Kidney (tissue), 14 donors: ENCODE measurements around the gene UGT1A3. TPM values are rescaled to one million over a fixed set of nuclear protein-coding genes. Genes with fewer than 3 reads are reported as not detected.
"Not testable (repeated sequence)": the region's sequence is repeated elsewhere in the genome, so short reads cannot be mapped to it uniquely, and the experiment has no call there.

Source experiments
- DNase-seq, 5 donors: peaks; one replicate each; pipeline ENCODE4 v3.0.0-alpha.2; 2013 to 2020
- FAIRE-seq: peaks from 2 replicates; lab custom pipeline; 2012; peaks lifted over from hg19 to GRCh38; lab: Jason Lieb, UNC
- H3K27ac ChIP-seq, 2 donors: one replicate each; pipeline ENCODE4 v1.7.0; 2013; ENCODE audit warnings: low read depth in 2 of 2, low read length in 2 of 2, inconsistent platforms in 1 of 2
- H3K27me3 ChIP-seq: one replicate; pipeline ENCODE4 v1.7.1; 2013; ENCODE audit warnings: low read length, inconsistent platforms; ENCODE audit not compliant: control insufficient read depth, insufficient read depth
- H3K36me3 ChIP-seq, 3 donors: one replicate each; pipeline versions ENCODE4 v1.7.0 to v1.7.1; 2013; ENCODE audit warnings: low read length in 3 of 3, control low read depth in 1 of 3, inconsistent platforms in 1 of 3; ENCODE audit not compliant: insufficient read depth in 3 of 3, control insufficient read depth in 2 of 3
- H3K4me1 ChIP-seq, 3 donors: one replicate each; pipeline versions ENCODE4 v1.7.0 to v1.7.1; 2013; ENCODE audit warnings: low read length in 3 of 3, inconsistent platforms in 1 of 3, low read depth in 1 of 3; ENCODE audit not compliant: control insufficient read depth in 2 of 3, insufficient read depth in 2 of 3
- H3K4me3 ChIP-seq, 3 donors: one replicate each; pipeline versions ENCODE4 v1.7.0 to v1.8.1; 2013; ENCODE audit warnings: low read length in 3 of 3, control low read depth in 1 of 3, inconsistent platforms in 1 of 3
- H3K9ac ChIP-seq, 3 donors: one replicate each; pipeline versions ENCODE4 v1.7.0 to v1.7.1; 2013; ENCODE audit warnings: low read length in 3 of 3, control low read depth in 1 of 3, inconsistent platforms in 1 of 3
- H3K9me3 ChIP-seq, 3 donors: one replicate each; pipeline versions ENCODE4 v1.7.0 to v1.7.1; 2013; ENCODE audit warnings: low read length in 3 of 3, control low read depth in 1 of 3, inconsistent platforms in 1 of 3; ENCODE audit not compliant: control insufficient read depth in 2 of 3, insufficient read depth in 1 of 3
- CTCF ChIP-seq: IDR thresholded peaks from 3 replicates; pipeline ENCODE4 v1.5.1; 2012; ENCODE audit warnings: mild to moderate bottlenecking, moderate library complexity, borderline replicate concordance; ENCODE audit not compliant: insufficient read depth; ENCODE audit errors: extremely low read depth
- intact Hi-C: fragments of 100-400 bp; cut with DNase I; formaldehyde crosslinking; loops from one replicate; pipeline ENCODE4 v1.11.1; 2022
- polyA plus RNA-seq: library from polyadenylated mRNA; stranded (reverse); fragments of 350-450 nt; fragmentation: Illumina TruSeq; extraction: RNeasy Lipid Tissue Mini Kit (QIAGEN cat#74804); gene quantifications from one replicate; pipeline ENCODE4 v1.2.3, GENCODE V29; 2014; ENCODE audit warnings: low read depth, low replicate concordance; ENCODE audit not compliant: insufficient read depth
- total RNA-seq: library from RNA; stranded (reverse); fragmentation: NEBNext Ultra II Directional; extraction: Animal tissue kit (Norgen Biotek cat#: 25700); gene quantifications from one replicate; pipeline ENCODE4 v1.2.1, GENCODE V29; 2021
- donor health status: control.
- donor health status: control.
- donor health status: control.
- donor health status: control.
- donor health status: control.
- donor health status: DM: yes; HTN: yes; CAD: no.
- donor health status: Normal renal cell carcinoma (clear cell type).

Gene UGT1A3
- total and polyA plus RNA-seq, 2 donors from 2014 or later = 0.47 to 0.57 TPM

GRCh38 chr2:233740870-233741269 is 12.0 kb downstream of the UGT1A3 start:
- Histone ChIP-seq H3K9me3 (no peaks in the 10 kb centered on the region), H3K4me3 (no peak overlapping the region), H3K36me3 (peaks cover 0 to 3% (median 0%) of the 10 kb centered on the region in 3 donors), H3K9ac (no peak overlapping the region), H3K27ac (no peak overlapping the region), H3K27me3 (no peaks in the 10 kb centered on the region), H3K4me1 (peaks cover 0 to 6% (median 5%) of the 10 kb centered on the region in 3 donors)
- FAIRE-seq (no peak), DNase-seq (no peak)
- intact Hi-C loops = no loop called here
- TF ChIP-seq CTCF = no peak

- no peak overlapping the region for H3K9ac ChIP-seq
- TF ChIP-seq CTCF = no peak
- H3K4me1 ChIP-seq = peaks cover 0 to 12% (median 5%) of the 10 kb centered on the region in 3 donors
- DNase-seq (peak in 1 of 5 donors; percentile 71), FAIRE-seq (no peak)
- no peaks in the 10 kb centered on the region for H3K9me3 ChIP-seq
- intact Hi-C loops = no loop called here
- no peak overlapping the region for H3K27ac ChIP-seq
- peaks cover 0 to 3% (median 0%) of the 10 kb centered on the region in 3 donors for H3K36me3 ChIP-seq
- no peaks in the 10 kb centered on the region for H3K27me3 ChIP-seq
- no peak overlapping the region for H3K4me3 ChIP-seq
Observed at GRCh38 chr2:233743464-233744259, 14.8 kb downstream of the UGT1A3 start.

GRCh38 chr2:233745073-233745755 is 16.4 kb downstream of the UGT1A3 start:
- FAIRE-seq = no peak
- intact Hi-C loops = no loop called here
- TF ChIP-seq CTCF = no peak

GRCh38 chr2:233745838-233746237 is 17.0 kb downstream of the UGT1A3 start:
- H3K36me3 ChIP-seq, H3K9me3 ChIP-seq, H3K9ac ChIP-seq, DNase-seq, FAIRE-seq, H3K27ac ChIP-seq, H3K4me3 ChIP-seq, intact Hi-C loops, H3K27me3 ChIP-seq: not testable (repeated sequence)
- H3K4me1 ChIP-seq = peaks cover 0 to 12% (median 3%) of the 10 kb centered on the region in 3 donors

More at GRCh38 chr2:233745073-233745755, 16.4 kb downstream of the UGT1A3 start:
- Histone ChIP-seq H3K9me3 (no peaks in the 10 kb centered on the region), H3K4me3 (no peak overlapping the region), H3K36me3 (peaks cover 0 to 3% (median 0%) of the 10 kb centered on the region in 3 donors), H3K4me1 (peaks cover 0 to 12% (median 3%) of the 10 kb centered on the region in 3 donors), H3K27ac (no peak overlapping the region), H3K9ac (no peak overlapping the region), H3K27me3 (no peaks in the 10 kb centered on the region)
- no peak for DNase-seq
